ENCODE measurements around the gene UBE2H. TPM values are rescaled to one million over a fixed set of nuclear protein-coding genes. Genes with fewer than 3 reads are reported as not detected.
"Not testable (repeated sequence)": the region's sequence is repeated elsewhere in the genome, so short reads cannot be mapped to it uniquely, and the experiment has no call there.

The UBE2H gene
- total and polyA plus RNA-seq, 8 donors: 58.7 to 121 (median 82.8) TPM

DNA sequence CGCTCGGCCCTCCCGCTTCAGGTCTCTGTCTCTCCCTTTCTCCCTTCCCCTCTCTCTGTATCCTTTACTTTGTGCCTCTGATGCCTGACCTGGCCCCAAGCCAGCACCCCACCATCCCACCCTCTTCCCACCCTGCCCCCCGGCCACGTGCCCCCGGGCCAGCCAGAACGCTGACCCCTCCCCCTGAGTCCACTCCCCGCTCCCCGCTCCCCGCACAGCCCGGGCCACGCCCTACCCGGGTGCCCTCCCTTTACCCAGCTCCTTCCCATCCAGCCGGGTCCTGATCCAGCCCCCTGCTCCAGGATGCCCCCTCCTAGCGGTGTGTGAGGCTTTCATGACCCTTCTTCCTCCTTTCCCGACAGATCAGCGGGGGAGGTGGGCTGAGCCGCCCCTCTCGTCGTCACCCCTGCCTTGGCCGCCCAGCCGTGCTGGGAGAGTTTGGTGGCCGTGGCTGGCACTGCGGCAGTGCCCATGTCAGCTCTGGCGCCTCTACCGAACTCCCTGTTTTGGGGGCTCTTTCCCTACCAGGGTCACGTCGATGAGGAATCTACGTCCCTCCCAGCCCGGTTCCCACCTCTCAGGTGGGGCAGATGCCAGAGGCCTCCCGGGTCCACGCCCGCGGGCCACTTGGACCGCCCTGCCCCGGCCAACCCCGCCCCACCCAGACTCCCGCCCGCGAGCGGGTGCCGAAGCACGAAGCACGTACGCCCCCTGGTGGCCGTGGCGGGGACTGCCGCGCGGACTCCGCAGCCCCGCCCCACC is 127.4 kb downstream of the UBE2H start:
- ATAC-seq: peak; percentile 88
- H3K27me3 ChIP-seq: no peaks in the 10 kb centered on the region
- no peaks in the 10 kb centered on the region for H3K9me3 ChIP-seq
- peak overlapping the region; percentile 61 to 81 for H3K4me3 ChIP-seq
- H3K4me1 ChIP-seq: peaks cover 4 to 34% of the 10 kb centered on the region in 2 donors
- TF ChIP-seq, protein P1, sequence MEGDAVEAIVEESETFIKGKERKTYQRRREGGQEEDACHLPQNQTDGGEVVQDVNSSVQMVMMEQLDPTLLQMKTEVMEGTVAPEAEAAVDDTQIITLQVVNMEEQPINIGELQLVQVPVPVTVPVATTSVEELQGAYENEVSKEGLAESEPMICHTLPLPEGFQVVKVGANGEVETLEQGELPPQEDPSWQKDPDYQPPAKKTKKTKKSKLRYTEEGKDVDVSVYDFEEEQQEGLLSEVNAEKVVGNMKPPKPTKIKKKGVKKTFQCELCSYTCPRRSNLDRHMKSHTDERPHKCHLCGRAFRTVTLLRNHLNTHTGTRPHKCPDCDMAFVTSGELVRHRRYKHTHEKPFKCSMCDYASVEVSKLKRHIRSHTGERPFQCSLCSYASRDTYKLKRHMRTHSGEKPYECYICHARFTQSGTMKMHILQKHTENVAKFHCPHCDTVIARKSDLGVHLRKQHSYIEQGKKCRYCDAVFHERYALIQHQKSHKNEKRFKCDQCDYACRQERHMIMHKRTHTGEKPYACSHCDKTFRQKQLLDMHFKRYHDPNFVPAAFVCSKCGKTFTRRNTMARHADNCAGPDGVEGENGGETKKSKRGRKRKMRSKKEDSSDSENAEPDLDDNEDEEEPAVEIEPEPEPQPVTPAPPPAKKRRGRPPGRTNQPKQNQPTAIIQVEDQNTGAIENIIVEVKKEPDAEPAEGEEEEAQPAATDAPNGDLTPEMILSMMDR (IDR thresholded peaks at IDR 0.05): peak; percentile 93 to 99
- no peaks in the 10 kb centered on the region for H3K36me3 ChIP-seq
- DNase-seq: peak; percentile 84 to 100 (median 90)
- H3K27ac ChIP-seq: peak overlapping the region; percentile 39 to 53
- intact Hi-C loops (cut with DNase I): loop anchor here in 1 of 2 donors (5.0 to 10.0 kb wide), 2 partner anchors 158 to 189 kb away; no protein-coding TSS in a partner anchor

DNA sequence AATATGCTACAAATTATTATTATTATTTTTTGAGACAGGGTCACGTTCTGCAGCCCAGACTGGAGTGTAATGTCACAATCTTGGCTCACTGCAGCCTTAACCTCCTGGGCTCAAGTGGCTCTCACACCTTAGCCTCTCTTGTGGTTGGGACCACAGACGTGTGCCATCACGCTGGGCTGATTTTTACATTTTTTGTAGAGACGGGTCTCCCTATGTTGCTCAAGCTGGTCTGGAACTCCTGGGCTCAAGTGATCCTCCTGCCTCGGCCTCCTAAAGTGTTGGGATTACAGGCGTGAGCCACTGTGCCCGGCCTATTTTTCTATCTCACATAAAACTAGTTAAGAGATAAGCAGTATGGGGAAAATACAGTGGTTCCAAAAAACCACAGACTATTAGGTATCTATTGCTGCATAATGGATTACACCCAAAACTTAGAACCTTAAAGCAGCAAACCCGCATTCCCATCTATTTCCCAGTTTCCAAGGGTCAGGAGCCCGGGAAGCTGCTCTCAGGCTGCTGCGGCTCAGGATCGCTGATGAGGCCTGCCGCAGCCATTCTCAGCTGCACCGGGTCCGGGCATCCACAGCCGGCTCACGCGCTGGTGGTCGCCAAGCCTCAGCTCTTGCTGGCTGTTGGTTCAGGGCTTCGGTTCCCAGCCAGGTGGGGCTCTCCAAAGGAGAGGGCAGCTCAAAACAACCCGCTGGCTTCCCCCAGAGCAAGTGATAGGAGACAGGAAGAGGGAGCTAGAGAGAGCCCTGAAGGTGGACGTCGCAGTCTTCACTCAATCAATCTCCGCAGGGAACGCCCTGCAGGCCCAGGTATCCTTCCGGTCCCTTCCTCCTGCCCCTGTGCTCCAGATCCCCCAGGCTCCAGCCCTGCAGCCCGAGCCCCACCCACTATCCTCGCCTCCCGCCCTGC is 128.2 kb downstream of the UBE2H start:
- peaks cover 0 to 25% of the 10 kb centered on the region in 2 donors for H3K4me1 ChIP-seq
- no peaks in the 10 kb centered on the region for H3K36me3 ChIP-seq
- TF ChIP-seq, protein P1 (IDR thresholded peaks at IDR 0.05): no peak
- H3K27ac ChIP-seq: no peak overlapping the region
- H3K9me3 ChIP-seq: no peaks in the 10 kb centered on the region
- no peaks in the 10 kb centered on the region for H3K27me3 ChIP-seq
- peak overlapping the region; percentile 61 to 81 for H3K4me3 ChIP-seq
- DNase-seq (peak in 1 of 4 donors; percentile 37), ATAC-seq (peak; percentile 42)
- intact Hi-C loops (cut with DNase I): loop anchor here in 1 of 2 donors (5.0 to 10.0 kb wide), 2 partner anchors 157 to 190 kb away; no protein-coding TSS in a partner anchor

DNA sequence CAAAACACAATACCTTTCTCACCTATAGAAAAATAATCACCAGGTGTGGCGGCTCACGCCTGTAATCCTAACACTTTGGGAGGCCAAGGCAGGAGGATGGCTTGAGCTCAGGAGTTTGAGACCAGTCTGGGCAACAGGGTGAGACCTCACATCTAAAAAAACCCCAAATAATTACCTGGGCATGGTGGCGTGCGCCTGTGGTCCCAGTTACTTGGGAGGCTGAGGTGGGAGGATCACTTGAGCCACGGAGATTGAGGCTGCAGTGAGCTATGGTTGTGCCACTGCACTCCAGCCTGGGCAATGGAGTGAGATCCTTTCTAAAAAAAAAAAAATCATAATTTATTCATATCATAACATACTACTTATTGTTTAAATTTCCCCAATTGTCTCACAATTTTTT is 129.6 kb downstream of the UBE2H start:
- not testable (repeated sequence) for H3K36me3 ChIP-seq, ATAC-seq, H3K27me3 ChIP-seq, DNase-seq, H3K4me3 ChIP-seq, H3K27ac ChIP-seq, H3K9me3 ChIP-seq
- intact Hi-C loops (cut with DNase I): loop anchor here in 1 of 2 donors (10.0 kb wide), 1 partner anchor 192 kb away; no protein-coding TSS in a partner anchor
- H3K4me1 ChIP-seq: peaks cover 0 to 17% of the 10 kb centered on the region in 2 donors

DNA sequence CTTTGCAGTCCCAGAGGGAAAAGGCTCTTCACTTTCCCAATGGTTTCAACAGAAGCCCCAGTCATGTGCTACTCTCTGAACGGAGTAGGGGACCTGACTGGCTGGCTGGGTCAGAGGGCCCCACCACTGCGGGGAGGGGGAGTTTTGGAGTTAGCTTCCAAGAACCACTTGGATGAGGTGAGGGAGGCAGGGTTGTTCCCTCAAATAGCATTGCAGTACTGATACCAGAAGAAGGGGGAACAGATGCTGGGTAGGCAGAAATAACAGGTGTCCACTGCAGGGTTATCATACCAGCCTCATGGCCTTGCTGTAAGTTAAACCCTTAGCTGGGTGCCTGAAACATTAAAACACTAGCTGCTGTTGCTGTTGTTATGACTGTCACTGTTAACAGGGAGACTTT is 131.3 kb downstream of the UBE2H start:
- H3K9me3 ChIP-seq: peaks cover 0 to 12% of the 10 kb centered on the region in 2 donors
- intact Hi-C loops (cut with DNase I): loop anchor here in 1 of 2 donors (10.0 kb wide), 1 partner anchor 193 kb away; no protein-coding TSS in a partner anchor
- no peak for ATAC-seq
- H3K4me1 ChIP-seq: peaks cover 0 to 16% of the 10 kb centered on the region in 2 donors
- no peaks in the 10 kb centered on the region for H3K36me3 ChIP-seq
- H3K27ac ChIP-seq: no peak overlapping the region
- TF ChIP-seq, protein P1 (IDR thresholded peaks at IDR 0.05): no peak
- DNase-seq: no peak
- H3K4me3 ChIP-seq: no peak overlapping the region
- no peaks in the 10 kb centered on the region for H3K27me3 ChIP-seq

DNA sequence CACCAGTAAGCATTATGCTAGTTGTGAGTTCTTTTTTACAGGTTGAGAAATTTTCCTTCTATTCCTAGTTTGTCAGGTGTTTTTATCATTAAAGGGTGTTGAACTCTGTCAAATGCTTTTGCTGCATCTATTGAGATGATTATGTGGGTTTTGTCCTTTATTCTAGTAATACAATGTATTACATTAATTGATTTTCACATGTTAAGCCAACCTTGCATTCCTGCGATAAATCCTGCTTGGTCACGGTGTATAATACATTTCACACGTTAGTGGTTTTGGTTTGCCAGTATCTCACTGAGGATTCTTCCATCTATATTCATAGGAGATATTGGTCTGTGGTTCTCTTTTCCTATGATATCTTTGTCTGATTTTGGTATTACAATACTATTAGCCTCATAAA is 136.0 kb downstream of the UBE2H start:
- no peaks in the 10 kb centered on the region for H3K27me3 ChIP-seq
- no peak overlapping the region for H3K27ac ChIP-seq
- H3K4me3 ChIP-seq: no peak overlapping the region
- ATAC-seq: no peak
- TF ChIP-seq, protein P1 (IDR thresholded peaks at IDR 0.05): no peak
- intact Hi-C loops (cut with DNase I): no loop called here
- no peak for DNase-seq
- H3K9me3 ChIP-seq: peaks cover 0 to 16% of the 10 kb centered on the region in 2 donors
- H3K36me3 ChIP-seq: no peaks in the 10 kb centered on the region
- no peaks in the 10 kb centered on the region for H3K4me1 ChIP-seq

Data from left lung (tissue), 10 donors.